Measurements from ENCODE around the gene BST1.

- TF ChIP-seq CTCF (conservative IDR thresholded peaks at IDR 0.05) (no peak), ZFX (IDR thresholded peaks at IDR 0.05) (no peak)
Measured at GRCh38 chr4:15677507-15677988, 25.3 kb upstream of the BST1 start.

Data from C4-2B (cell line).